Hepatocyte (in vitro differentiated cells): ENCODE data around the gene DTL. TPM values are rescaled to one million over a fixed set of nuclear protein-coding genes. Genes with fewer than 3 reads are reported as not detected.

Experiments used
- DNase-seq: peaks from one replicate; pipeline ENCODE4 v3.0.0-alpha.2; 2016; ENCODE audit warnings: low spot score
- H2AFZ ChIP-seq: fragments of 200-600 bp; sonication (generic); 2 replicates; pipeline ENCODE4 v1.6.0; 2016; ENCODE audit warnings: antibody characterized with exemption, mild to moderate bottlenecking
- H3K27ac ChIP-seq: fragments of 200-600 bp; sonication (generic); 2 replicates; pipeline ENCODE4 v1.5.1; 2016; ENCODE audit warnings: mild to moderate bottlenecking
- H3K27me3 ChIP-seq: fragments of 200-600 bp; sonication (generic); 2 replicates; pipeline ENCODE4 v1.6.1; 2016
- H3K36me3 ChIP-seq: fragments of 200-600 bp; sonication (generic); replicated peaks from 2 replicates; pipeline ENCODE4 v1.5.1; 2016; ENCODE audit warnings: low read depth; ENCODE audit not compliant: insufficient read depth
- H3K4me1 ChIP-seq: fragments of 200-600 bp; sonication (generic); 2 replicates; pipeline ENCODE4 v1.5.1; 2016; ENCODE audit warnings: mild to moderate bottlenecking, moderate library complexity; ENCODE audit not compliant: insufficient read depth
- H3K4me2 ChIP-seq: fragments of 200-600 bp; sonication (generic); 2 replicates; pipeline ENCODE4 v1.6.0; 2016
- H3K4me3 ChIP-seq: fragments of 200-600 bp; sonication (generic); 2 replicates; pipeline ENCODE4 v1.5.1; 2016; ENCODE audit warnings: mild to moderate bottlenecking
- H3K79me2 ChIP-seq: fragments of 200-600 bp; sonication (generic); 2 replicates; pipeline ENCODE4 v1.6.0; 2017; ENCODE audit warnings: mild to moderate bottlenecking
- H3K9me2 ChIP-seq: fragments of 200-600 bp; sonication (generic); replicated peaks from 2 replicates; pipeline ENCODE4 v1.6.0; 2017; ENCODE audit warnings: mild to moderate bottlenecking; ENCODE audit not compliant: insufficient read depth
- H3K9me3 ChIP-seq: fragments of 200-600 bp; sonication (generic); 2 replicates; pipeline ENCODE4 v1.5.1; 2016; ENCODE audit warnings: low read depth, mild to moderate bottlenecking
- H4K20me1 ChIP-seq: fragments of 200-600 bp; sonication (generic); 2 replicates; pipeline ENCODE4 v1.6.0; 2016; ENCODE audit warnings: mild to moderate bottlenecking; ENCODE audit not compliant: insufficient read depth, poor library complexity, severe bottlenecking
- EZH2 ChIP-seq: fragments of 200-600 bp; sonication (generic); IDR thresholded peaks from 2 replicates; pipeline ENCODE4 v1.6.1; 2016; ENCODE audit warnings: antibody characterized with exemption, mild to moderate bottlenecking, borderline replicate concordance
- EZH2phosphoT487 ChIP-seq: fragments of 200-600 bp; sonication (generic); IDR thresholded peaks from one replicate; pipeline ENCODE4 v1.6.1; 2018; ENCODE audit warnings: antibody characterized with exemption, mild to moderate bottlenecking, low read depth, moderate library complexity; ENCODE audit not compliant: unreplicated experiment, severe bottlenecking
- WGBS: methylation state at CpG from one replicate; pipeline ENCODE4 v1.1.6; 2016; ENCODE audit warnings: low lambda C conversion rate; ENCODE audit errors: missing lambda C conversion rate; 5-methylcytosine and 5-hydroxymethylcytosine counted together
- polyA plus RNA-seq: library from polyadenylated mRNA; unstranded; fragments of >200 nt; fragmentation: Nextera tagmentation; extraction: Ambion mirVana; gene quantifications from 2 replicates; pipeline ENCODE4 v1.2.1, GENCODE V29; 2016
- total RNA-seq: library from RNA; depleted of rRNA; stranded (reverse); fragments of >200 nt; gene quantifications from 2 replicates; pipeline ENCODE4 v1.2.3, GENCODE V29; 2014
- TF ChIP-seq, protein P1 (sequence below): fragments of 200-600 bp; sonication (generic); IDR thresholded peaks from 2 replicates; pipeline ENCODE4 v1.5.1; 2016; ENCODE audit warnings: antibody characterized with exemption, mild to moderate bottlenecking; ENCODE audit not compliant: poor library complexity

Gene DTL
- total and polyA plus RNA-seq, 2 experiments from 2014 or later, result 3.1 to 6.7 TPM

DNA sequence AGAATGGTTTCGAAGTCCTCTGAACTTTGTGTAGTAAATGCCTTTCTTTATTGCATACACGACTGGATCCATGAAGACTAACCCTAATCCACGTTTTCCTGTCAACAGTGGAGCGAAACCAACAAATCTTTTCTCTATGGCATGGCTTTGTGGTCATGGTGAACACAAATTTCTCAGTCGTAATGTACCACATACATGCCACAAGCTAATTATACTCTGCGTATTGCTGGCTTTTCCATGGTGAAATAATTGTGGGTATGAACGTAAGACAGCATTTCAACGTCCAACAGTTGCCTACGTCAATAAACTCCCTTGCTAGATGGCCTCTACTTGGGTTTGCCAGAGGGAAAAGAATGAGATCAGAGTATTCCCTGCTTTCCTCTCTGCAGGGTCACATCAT, 27.7 kb upstream of the DTL start:
- H3K27ac ChIP-seq, result no peak overlapping the region
- WGBS, result 93% methylated on average over 9 of the region's 9 CpGs

DNA sequence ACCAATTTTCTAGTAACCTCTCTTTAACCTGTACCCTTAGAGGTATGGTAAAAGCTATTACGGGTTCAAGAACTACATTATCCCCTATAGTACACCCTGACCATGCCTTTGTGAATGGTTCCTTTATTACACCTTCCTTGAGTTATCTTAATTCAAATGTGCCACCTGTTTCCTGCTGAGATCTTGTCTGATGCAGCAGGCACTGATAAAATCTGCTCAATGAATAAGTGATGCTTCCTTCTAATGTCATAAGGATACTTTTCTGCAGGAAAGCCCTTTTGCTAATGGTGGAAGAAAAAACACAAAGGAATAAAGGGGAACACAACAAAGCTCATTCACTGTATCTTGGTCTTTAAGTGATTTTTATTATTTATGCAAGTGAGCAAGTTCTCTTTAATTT, 26.0 kb upstream of the DTL start:
- no peaks in the 10 kb centered on the region for H3K9me3 ChIP-seq
- WGBS, result 100% methylated on average over 1 of the region's 1 CpG
- no peak overlapping the region for H3K4me3 ChIP-seq
- TF ChIP-seq EZH2 (no peak), EZH2phosphoT487 (no peak)
- TF ChIP-seq, protein P1, sequence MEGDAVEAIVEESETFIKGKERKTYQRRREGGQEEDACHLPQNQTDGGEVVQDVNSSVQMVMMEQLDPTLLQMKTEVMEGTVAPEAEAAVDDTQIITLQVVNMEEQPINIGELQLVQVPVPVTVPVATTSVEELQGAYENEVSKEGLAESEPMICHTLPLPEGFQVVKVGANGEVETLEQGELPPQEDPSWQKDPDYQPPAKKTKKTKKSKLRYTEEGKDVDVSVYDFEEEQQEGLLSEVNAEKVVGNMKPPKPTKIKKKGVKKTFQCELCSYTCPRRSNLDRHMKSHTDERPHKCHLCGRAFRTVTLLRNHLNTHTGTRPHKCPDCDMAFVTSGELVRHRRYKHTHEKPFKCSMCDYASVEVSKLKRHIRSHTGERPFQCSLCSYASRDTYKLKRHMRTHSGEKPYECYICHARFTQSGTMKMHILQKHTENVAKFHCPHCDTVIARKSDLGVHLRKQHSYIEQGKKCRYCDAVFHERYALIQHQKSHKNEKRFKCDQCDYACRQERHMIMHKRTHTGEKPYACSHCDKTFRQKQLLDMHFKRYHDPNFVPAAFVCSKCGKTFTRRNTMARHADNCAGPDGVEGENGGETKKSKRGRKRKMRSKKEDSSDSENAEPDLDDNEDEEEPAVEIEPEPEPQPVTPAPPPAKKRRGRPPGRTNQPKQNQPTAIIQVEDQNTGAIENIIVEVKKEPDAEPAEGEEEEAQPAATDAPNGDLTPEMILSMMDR, result no peak
- H3K9me2 ChIP-seq, result no peaks in the 10 kb centered on the region
- no peak overlapping the region for H3K4me2 ChIP-seq
- H3K36me3 ChIP-seq, result no peaks in the 10 kb centered on the region
- DNase-seq, result no peak
- no peak overlapping the region for H3K27ac ChIP-seq
- H3K79me2 ChIP-seq, result no peaks in the 10 kb centered on the region
- H2AFZ ChIP-seq, result no peak overlapping the region
- H3K4me1 ChIP-seq, result no peaks in the 10 kb centered on the region
- no peaks in the 10 kb centered on the region for H4K20me1 ChIP-seq
- no peaks in the 10 kb centered on the region for H3K27me3 ChIP-seq

More for the DNA sequence above, 27.7 kb upstream of the DTL start:
- H3K27me3 ChIP-seq, result no peaks in the 10 kb centered on the region
- H4K20me1 ChIP-seq, result no peaks in the 10 kb centered on the region
- H3K79me2 ChIP-seq, result no peaks in the 10 kb centered on the region
- no peak overlapping the region for H3K4me2 ChIP-seq
- H3K4me1 ChIP-seq, result no peaks in the 10 kb centered on the region
- TF ChIP-seq, protein P1, result no peak
- no peaks in the 10 kb centered on the region for H3K9me3 ChIP-seq
- no peak overlapping the region for H2AFZ ChIP-seq
- H3K36me3 ChIP-seq, result no peaks in the 10 kb centered on the region
- no peaks in the 10 kb centered on the region for H3K9me2 ChIP-seq
- no peak for DNase-seq
- no peak overlapping the region for H3K4me3 ChIP-seq

DNA sequence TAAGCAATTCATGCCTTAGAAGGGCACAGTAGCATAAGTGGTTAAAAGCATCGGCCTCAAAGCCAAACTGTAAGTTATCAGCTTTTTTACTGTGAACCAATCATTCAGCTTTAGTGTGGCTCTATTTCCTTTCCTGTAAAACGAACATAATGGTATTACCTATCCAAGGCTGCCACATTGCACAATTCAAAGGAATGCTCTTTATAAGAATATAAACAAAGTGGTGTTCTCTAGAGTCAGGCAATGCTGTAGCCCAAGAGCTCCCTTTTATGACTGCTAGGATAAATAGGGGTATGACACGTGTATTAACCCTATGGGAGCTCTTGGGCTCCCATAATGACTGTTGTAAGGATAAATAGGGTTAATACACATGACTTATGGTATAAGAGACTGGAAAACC, 25.5 kb upstream of the DTL start:
- no peaks in the 10 kb centered on the region for H3K27me3 ChIP-seq
- no peaks in the 10 kb centered on the region for H3K9me3 ChIP-seq
- no peaks in the 10 kb centered on the region for H3K4me1 ChIP-seq
- DNase-seq, result no peak
- TF ChIP-seq EZH2phosphoT487 (no peak), EZH2 (no peak)
- TF ChIP-seq, protein P1, result no peak
- no peaks in the 10 kb centered on the region for H3K36me3 ChIP-seq
- WGBS, result 65% methylated on average over 3 of the region's 3 CpGs
- no peaks in the 10 kb centered on the region for H4K20me1 ChIP-seq
- no peaks in the 10 kb centered on the region for H3K79me2 ChIP-seq
- no peak overlapping the region for H3K4me2 ChIP-seq
- no peak overlapping the region for H3K27ac ChIP-seq
- H2AFZ ChIP-seq, result no peak overlapping the region
- H3K4me3 ChIP-seq, result no peak overlapping the region
- H3K9me2 ChIP-seq, result no peaks in the 10 kb centered on the region

DNA sequence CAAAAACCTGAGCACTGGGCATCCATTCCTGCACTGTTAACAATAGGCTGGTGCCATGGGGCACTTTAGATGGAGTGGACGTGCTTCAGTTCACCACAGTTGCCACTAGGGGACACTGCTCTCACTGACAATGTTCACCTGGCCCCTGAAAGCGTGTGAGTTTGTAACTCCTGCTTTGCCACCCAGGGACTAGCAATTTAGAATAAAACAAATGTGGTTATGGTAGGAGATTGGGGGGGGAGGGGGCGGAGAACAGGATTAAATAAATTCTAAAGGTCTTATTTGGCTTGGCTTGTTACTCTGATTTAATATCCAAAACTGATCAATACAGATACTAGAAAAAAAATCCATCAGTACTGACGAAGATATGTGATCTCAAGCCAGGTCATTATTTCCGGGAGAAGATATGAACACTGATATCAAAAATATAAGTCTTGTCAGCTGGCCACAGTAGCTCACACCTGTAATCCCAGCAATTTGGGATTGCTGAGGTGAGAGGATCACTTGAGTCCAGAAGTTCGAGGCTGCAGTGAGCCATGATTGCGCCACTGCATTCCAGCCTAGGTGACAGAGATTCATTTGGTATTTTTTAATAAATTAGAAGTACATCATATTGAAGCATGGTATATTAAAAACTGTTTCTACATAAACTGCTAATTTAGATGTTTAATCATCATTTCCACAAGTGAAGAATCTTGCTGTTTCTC, 23.4 kb upstream of the DTL start:
- no peaks in the 10 kb centered on the region for H3K4me1 ChIP-seq
- TF ChIP-seq, protein P1, result peak; percentile 81
- no peak for TF ChIP-seq EZH2
- H3K36me3 ChIP-seq, result no peaks in the 10 kb centered on the region
- no peaks in the 10 kb centered on the region for H3K9me3 ChIP-seq
- H3K4me2 ChIP-seq, result no peak overlapping the region
- WGBS, result 72% methylated on average over 7 of the region's 7 CpGs
- no peaks in the 10 kb centered on the region for H3K9me2 ChIP-seq
- no peak overlapping the region for H3K27ac ChIP-seq
- no peak overlapping the region for H2AFZ ChIP-seq
- H4K20me1 ChIP-seq, result no peaks in the 10 kb centered on the region
- H3K27me3 ChIP-seq, result no peaks in the 10 kb centered on the region
- H3K79me2 ChIP-seq, result no peaks in the 10 kb centered on the region
- peak; percentile 69 for DNase-seq
- no peak overlapping the region for H3K4me3 ChIP-seq
